DMS153 (cell line): ENCODE measurements around the gene SLC43A1.

Experiments
- DNase-seq: peaks from one replicate; lab custom pipeline; 2025; lab: John Stamatoyannopoulos, UW

SLC43A1 gene

GRCh38 chr11:57497303-57498247, 17.9 kb downstream of the SLC43A1 start:
- no peak for DNase-seq

DNA sequence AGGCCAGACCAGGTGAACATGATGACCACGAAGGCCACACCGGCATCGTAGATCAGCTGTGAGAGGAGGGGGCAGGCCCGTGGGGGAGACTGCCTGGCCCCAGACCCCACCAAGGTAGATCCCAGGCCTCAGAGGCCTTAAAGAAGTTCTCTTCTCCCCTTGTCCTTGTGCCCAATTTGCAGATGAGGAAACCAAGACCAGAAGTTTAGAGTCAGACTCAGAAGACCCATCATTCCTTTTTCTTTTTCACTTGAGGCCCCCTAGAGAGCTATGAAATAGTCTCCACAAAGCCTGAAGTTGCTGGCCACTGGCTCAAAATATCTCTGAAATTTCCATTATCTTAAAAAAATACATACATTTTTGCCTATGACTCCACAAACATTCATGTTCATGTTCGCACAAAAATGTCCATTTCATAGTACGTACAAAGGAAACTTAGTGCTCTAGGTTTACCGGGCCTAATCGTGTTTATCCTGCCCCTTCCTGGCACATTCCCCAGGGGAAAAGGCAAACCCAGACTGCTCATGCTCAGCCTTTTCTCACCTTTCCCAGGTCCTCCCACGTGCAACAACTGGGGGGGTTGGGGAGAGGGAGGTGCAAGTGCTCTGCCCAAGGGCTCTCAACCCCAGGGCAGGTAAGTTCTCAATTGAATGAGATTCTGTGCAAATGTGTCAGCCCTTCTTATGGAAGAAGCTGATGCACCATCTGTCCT, 19.2 kb downstream of the SLC43A1 start:
- no peak for DNase-seq

- DNase-seq = peak; percentile 29
Observed at GRCh38 chr11:57493507-57494503, 21.7 kb downstream of the SLC43A1 start.

DNA sequence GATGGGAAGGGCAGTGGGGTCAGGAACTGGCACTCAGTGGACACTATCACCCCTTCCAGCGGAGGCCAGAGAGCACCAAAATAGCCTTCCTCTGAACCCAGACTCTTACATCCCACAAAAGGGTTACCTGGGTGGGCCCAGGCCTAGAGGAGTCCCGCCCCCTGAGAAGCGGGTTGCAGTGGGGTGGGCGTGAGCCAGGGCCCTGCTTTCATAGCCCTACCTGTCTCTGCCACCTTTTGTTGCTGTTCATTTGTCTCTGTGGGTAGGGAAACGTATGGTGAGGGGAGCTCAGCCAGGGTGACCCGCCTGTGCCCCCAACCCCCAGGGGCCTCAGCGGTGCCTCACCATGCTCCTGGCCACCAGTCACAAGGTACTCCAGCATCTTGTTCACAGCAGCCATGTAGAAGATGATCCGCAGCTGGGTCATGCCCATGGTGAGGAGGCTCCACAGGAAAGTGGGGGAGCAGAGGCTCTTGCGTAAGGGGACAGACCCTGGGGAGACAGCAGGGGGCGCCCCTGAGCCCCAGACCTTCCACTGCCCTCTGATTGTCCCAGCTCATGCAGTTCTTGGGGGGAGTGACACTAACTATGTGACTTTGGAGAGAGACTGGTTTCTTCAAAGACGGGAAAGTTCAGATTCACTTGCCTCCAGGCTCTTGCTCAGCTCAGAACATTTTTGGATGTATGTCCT, 24.0 kb downstream of the SLC43A1 start:
- no peak for DNase-seq

DNA sequence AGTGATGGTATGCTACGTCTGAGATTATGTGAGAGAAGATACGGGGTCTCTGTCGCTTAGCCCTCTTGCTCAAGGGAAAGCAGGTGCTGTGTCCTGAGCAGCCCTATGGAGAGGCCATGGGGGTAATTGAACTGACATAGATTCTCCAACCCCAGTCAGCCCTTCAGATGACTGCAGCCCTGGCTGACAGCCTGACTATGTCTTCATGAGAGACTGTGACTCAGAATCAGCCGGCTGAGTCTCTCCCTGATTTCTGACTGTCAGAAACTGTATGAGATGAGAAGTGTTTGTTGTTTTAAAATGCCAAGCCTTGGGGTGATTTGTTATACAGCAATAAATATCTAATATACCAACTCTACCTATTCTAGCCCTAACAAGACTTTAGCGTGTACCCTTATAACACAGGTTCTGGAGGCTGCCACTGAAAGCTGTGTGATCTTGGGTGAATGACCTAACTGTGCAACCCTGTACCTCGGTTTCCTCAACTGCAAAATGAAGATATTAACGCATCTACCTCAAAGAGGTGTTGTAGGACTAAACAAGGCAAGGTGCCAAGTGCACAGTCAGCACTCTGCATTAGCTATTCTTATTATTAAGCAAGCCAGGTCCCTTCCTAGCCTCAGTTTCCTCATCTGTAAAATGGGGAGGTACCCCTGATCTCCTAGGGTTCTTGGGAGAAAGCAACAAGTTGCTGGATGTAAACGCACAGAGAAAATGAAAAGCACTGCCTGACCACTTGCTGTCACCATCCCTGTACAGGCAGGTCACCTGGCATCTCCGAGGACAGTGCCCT, 24.9 kb downstream of the SLC43A1 start:
- DNase-seq = no peak

GRCh38 chr11:57487920-57488659, 27.4 kb downstream of the SLC43A1 start:
- DNase-seq = no peak

DNA sequence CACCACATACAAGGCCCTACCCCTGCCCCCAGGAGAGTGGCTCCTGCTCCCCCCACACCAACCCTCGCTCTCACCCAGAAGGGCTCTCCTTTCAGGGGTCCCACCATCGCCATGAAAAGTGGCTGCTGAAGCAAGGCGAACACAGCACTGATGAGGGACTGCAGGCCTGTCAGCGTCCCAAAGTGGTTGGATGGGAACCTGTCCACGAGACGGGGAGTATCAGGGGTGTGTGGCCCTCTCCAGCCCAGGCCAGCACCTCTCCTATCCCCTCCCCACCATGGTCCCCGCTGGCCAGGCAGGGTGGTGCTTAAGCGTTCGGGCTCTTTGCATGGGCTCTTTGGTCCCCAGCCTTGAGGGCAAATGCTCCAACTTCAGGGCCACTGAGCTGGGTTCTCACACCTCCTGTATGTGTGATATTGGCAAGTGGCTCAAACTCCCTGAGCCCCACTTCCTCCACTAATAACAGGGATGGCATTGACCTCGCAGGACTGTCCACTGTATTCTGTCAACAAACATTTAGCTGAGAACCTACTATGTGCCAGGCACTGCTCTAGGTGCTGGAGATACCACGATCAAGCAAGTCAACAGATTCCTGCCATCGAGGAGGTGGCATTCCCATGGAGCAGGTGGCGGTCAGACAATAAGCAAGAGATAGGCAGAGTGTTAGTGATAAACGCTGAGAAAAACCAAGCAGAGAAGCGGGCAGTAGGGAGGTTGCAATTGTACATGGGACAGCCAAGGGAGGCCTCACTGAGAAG, 28.3 kb downstream of the SLC43A1 start:
- no peak for DNase-seq

DNA sequence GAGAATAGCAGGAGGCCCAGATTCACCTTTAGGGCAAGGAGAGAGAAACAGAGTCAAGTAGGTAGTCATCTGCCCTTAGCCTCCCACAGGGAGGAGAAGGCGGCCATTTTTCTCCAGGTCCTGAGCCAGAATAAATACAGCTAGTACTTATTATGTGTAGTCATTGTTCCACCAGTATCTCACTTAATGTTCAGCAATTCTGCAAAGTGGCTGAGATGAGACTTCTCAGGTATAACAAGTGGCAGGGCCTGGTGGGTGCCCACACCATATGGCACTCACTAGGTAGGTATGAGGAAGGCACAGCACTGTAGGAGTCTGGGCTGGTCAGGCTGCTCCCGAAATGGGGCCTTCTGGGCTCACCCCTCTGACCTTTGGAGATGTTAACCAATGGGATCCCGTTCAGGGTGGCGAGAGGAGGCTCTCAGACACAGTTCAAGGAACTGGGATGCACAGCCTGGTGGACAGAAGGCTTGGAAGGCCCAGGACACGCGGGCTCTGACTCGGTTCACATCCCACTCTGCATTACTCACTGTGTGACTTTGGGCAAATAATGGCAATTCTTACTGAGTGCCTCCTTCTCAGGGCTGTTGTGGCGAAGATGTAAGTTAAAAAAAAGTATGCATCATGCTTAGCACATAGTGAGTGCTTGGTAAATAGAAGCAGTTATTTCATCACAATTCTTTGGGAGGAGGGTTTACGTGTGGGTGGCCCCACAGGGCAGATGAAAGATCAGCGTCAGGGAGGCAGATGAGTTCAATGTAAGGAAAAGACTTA, 30.1 kb downstream of the SLC43A1 start:
- DNase-seq = no peak

- DNase-seq = no peak
Observed at GRCh38 chr11:57484141-57484710, 31.3 kb downstream of the SLC43A1 start.

DNA sequence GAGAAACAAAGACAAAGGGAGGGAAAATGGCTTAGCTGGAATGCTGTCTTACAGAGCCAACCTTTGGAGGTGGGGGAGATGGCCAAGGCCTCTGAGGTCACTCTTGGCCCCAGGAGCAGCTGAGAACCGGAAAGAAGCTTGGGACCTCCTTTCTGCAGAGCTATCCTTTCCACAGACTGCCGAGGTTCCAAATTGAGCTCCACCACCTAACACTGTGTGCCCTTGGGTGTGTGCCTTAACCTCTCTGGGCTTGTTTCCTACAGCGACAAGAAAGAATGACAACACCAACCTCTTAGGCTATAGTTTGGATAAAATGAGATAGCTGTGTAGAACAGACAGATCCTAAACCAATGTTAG, 32.0 kb downstream of the SLC43A1 start:
- no peak for DNase-seq

DNA sequence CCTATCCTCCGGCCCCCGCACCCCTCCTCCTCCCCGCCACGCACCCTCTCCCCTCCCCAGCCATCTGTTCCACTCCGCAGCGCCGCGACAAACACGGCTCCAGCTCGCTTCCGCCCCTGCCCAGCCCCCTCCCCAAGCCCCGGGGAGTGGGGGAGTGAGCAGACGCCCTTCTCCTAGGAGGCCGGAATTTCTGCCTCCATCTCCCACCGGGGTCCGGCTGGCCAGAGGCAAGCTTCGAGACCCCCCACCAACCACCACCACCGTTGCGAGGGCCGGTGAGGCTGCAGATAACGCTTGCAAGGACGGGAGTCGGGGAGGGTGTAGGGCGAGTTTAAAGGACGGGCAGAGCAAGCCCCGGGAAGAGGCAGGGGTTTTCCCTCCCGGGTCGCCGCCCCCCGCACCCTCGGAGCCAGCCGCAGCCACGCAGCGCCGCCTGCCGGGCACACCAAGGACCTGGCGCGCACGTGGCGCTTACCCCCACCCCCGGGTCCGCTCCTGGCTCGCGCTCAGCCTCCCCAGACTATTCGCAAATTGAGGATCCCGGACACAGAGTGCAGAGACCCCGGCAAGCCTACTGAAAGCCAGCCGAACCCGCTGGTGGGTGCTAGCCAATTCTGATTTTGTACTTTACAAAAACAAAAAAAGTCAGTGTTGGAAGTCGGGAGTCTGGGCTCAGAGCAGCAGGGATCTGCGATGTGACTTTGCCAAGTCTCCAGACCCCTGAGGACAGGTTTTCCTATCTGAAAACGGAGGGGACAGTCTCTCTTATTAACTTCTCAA, 32.5 kb downstream of the SLC43A1 start:
- no peak for DNase-seq

DNA sequence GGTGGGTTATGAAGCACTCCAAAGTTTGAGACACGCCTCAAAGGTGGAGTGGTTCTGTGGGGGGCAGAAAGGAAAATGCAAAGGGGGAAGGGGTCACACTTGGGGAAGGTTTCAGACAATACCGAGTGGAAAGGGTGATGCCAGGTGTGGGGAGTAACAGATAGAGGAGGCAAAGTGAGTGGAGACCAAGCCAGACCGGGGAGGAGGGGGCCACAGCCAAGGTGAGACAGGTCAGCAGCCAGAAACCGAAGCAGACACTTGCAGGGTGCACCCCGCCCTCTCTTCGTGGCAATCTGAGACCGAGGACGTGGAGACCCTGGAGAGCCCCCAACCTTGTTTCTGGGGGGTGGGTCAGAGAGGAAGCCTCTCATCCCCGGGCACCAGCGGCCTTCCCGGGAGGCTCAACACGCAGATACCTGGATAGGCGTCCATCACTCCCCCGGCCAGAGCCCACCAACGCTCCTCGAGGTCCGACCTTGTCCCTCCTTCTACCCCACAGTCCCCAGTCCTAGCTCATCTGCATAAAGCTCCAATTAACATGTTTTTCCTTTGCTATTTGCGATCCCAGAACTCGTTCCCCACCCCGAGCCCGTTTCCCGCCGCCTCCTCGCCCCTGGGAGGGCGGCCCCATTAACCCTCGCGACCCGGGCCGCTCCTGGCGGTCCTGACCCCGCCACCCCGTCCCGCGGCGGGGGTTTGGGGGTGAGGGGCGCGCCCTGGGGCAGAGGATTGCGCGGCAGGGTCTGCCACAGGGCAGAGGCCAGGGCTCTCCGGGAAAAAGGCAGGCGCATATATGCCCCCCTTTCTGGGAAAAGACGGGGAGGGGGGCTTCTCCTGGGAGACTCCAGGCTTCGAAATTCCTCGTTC, 33.4 kb downstream of the SLC43A1 start:
- no peak for DNase-seq

DNA sequence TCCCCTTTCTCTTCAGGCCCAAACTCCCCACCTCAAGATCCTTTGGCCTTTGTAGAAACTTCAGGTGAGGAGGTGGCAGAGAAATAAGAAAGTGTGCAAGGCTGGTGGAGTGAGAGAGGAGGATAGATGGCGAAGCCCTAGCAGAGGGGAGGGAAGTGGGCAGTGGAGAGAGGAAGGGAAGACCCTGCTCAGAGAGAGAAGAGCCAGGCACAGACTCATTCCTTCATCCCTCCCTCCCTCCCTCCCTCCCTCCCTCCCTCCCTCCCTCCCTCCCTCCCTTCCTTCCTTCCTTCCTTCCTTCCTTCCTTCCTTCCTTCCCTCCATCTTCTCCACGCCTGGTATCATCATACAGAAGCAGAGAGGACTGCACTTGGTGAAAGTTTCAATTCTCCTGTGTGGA, 34.2 kb downstream of the SLC43A1 start:
- DNase-seq = no peak

DNA sequence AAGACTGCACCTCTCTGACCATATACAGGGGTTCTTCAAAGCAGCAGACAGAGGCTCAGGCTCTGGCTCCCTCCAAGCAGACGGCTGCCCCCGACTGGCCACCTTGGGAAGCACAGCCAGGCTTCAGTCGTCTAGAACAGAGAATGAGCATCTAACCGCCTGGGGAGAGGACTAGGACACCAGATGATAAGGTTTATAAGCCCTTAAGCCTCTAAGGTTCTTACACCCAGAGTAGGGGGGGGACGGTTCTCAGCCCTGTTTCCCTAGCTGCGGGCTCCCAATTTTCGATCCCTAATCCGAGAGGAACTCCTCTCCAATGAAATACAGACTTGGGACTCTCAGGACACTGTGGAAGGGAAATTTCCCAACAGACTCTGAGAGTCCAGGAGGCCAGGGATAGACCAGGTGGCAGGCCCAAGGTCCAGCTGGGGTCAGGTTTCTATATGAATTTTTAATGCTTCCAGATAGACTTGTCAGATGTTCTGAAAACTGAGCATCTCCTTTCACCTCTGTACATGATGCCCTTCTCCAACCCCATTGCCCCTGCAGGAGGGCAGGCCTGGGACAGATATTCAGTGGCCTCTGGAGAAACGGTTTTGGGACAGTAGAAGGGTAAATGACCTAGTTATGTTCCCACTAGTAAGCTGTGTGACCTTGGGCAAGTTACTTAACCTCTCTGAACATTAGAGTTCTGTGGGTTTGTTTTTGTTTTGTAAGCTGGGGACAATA, 34.9 kb downstream of the SLC43A1 start:
- DNase-seq = peak; percentile 48

DNA sequence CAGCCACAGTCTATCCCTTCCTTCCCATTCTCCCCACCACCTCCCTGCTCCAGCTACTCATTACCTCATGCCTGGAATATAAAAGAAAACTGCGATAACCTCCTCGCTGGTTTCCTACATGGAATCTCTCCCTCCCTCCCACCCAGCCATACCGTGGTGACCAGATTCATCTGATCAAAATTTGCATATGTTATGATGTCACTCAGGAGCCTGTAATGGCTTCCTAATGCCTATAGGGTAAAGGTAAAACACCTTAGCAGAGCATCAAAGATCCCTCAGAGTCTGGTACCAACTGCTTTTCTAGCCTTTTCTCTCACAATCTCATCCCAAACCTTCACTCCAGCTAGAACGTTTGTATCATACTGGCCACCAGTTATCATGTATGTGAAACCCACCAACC, 35.6 kb downstream of the SLC43A1 start:
- no peak for DNase-seq
